ENCODE data around the gene EIF2B4. TPM values are rescaled to one million over a fixed set of nuclear protein-coding genes. Genes with fewer than 3 reads are reported as not detected.

The EIF2B4 gene
- total and polyA plus RNA-seq, 2 of the 8 experiments (the other 6 are each of a cell fraction or from before 2014, with no cell fraction given), result 60.0 to 63.2 TPM

DNA sequence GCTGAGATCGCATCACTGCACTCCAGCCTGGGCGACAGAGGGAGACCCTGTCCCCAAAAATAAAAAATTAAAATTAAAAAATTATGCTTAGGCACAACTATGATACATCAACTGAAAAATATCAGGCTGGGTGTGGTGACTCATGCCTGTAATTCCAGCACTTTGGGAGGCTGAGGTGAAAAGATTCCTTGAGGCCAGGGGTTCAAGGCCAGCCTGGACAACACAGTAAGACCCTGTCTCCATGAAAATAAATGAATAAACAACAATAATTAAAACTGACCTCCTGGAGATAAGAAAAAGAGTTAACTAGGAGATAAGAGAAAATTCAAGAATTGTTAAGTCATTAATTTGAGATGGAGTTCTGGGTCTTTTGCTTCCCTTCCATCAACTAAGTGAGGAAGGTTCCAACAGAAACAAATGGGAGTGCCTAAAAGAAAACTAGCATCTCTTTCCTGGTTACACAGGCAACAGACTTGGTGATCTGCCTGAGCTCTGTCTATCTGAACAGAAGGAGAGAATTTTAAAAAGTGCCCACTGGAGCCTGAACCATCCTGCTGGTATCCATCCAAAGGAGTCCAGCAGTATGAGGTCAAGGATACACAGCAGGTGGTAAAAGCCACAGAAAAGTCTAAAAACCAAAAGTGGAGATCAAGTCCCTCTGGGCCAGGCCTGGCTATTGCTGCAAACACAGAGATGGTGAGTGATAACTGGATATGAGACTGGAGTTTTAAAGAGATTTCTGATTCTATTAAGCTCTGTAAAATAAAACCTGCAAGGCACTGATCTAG, 30.4 kb upstream of the EIF2B4 start (continued):
- no peak for TF ChIP-seq CEBPB (IDR thresholded peaks at IDR 0.05; ENCODE audit: low read depth, low read length)
- TF ChIP-seq EGR1 (IDR thresholded peaks at IDR 0.05; ENCODE audit: borderline replicate concordance, low read depth, low read length), result no peak
- TF ChIP-seq BACH1 (IDR thresholded peaks at IDR 0.05; ENCODE audit: low read length), result no peak
- no peak for TF ChIP-seq TCF12 (IDR thresholded peaks at IDR 0.05; ENCODE audit: low read depth, low read length)
